Measurements from ENCODE around the gene KLKB1. TPM values are rescaled to one million over a fixed set of nuclear protein-coding genes. Genes with fewer than 3 reads are reported as not detected.

Gene KLKB1
- total RNA-seq, 1 donor from 2014 or later: 0.46 TPM

- DNase-seq (ENCODE audit: low spot score): no peak
- H3K36me3 Mint-ChIP-seq (ENCODE audit: low read depth, unreplicated experiment): no peaks in the 10 kb centered on the region
- H3K27me3 Mint-ChIP-seq (ENCODE audit: unreplicated experiment): peaks cover 2% of the 10 kb centered on the region
- no peak overlapping the region for H3K4me3 Mint-ChIP-seq (ENCODE audit: unreplicated experiment)
- no peaks in the 10 kb centered on the region for H3K9me3 Mint-ChIP-seq (ENCODE audit: unreplicated experiment)
- TF ChIP-seq CTCF (IDR thresholded peaks at IDR 0.05; ENCODE audit: unreplicated experiment): no peak
- H3K27ac Mint-ChIP-seq (ENCODE audit: unreplicated experiment): no peak overlapping the region
- no peaks in the 10 kb centered on the region for H3K4me1 Mint-ChIP-seq (ENCODE audit: unreplicated experiment)
Measured at GRCh38 chr4:186307916-186308315, 80.6 kb downstream of the KLKB1 start.

Other genes starting within 250 kb of the KLKB1 start
- not detected for gene TLR3, start 158.4 kb upstream of the KLKB1 start, total RNA-seq (ENCODE audit: unreplicated experiment)
- gene FAM149A, start 122.8 kb upstream of the KLKB1 start, total RNA-seq (ENCODE audit: unreplicated experiment): 0.33 TPM
- 4.5 TPM for gene CYP4V2, start 35.9 kb upstream of the KLKB1 start, total RNA-seq (ENCODE audit: unreplicated experiment)
- 0.31 TPM for gene F11, start 38.7 kb downstream of the KLKB1 start, total RNA-seq (ENCODE audit: unreplicated experiment)